SK-N-MC (cell line): ENCODE results near the gene MDM4.

Experiments used
- DNase-seq: peaks from one replicate; pipeline ENCODE4 v3.0.0-alpha.2; 2011; ENCODE audit warnings: low read depth, low spot score
- H3K27ac ChIP-seq: fragments of 200-600 bp; sonication (generic); 2 replicates; pipeline ENCODE4 v1.5.1; 2016; ENCODE audit warnings: mixed run types
- H3K36me3 ChIP-seq: fragments of 200-600 bp; sonication (generic); 2 replicates; pipeline ENCODE4 v1.6.1; 2017; ENCODE audit warnings: antibody characterized with exemption, low read length, mixed read lengths; ENCODE audit not compliant: insufficient read depth
- H3K4me3 ChIP-seq: fragments of 200-600 bp; sonication (generic); 2 replicates; pipeline ENCODE4 v1.5.1; 2016
- H3K9ac ChIP-seq: fragments of 200-600 bp; sonication (generic); 2 replicates; pipeline ENCODE4 v1.8.0; 2017; ENCODE audit warnings: mixed run types, mixed read lengths; ENCODE audit not compliant: insufficient read length
- H3K9me3 ChIP-seq: fragments of 200-600 bp; sonication (generic); 2 replicates; pipeline ENCODE4 v1.6.1; 2017; ENCODE audit warnings: low read depth, mild to moderate bottlenecking, antibody characterized with exemption, low read length, moderate library complexity, mixed read lengths
- EZH2 ChIP-seq: fragments of 200-600 bp; sonication (generic); IDR thresholded peaks from one replicate; pipeline ENCODE4 v1.6.1; 2017; ENCODE audit warnings: antibody characterized with exemption
- FOXP2 ChIP-seq: optimal IDR thresholded peaks from 2 replicates; pipeline ENCODE3; 2011; ENCODE audit warnings: mild to moderate bottlenecking, moderate library complexity; ENCODE audit not compliant: insufficient read depth; ENCODE audit errors: extremely low read length, control extremely low read depth
- POLR2AphosphoS5 ChIP-seq: IDR thresholded peaks from 2 replicates; pipeline ENCODE4 v1.6.1; 2012; ENCODE audit warnings: mild to moderate bottlenecking, low read depth, low read length, borderline replicate concordance

Gene MDM4

DNA sequence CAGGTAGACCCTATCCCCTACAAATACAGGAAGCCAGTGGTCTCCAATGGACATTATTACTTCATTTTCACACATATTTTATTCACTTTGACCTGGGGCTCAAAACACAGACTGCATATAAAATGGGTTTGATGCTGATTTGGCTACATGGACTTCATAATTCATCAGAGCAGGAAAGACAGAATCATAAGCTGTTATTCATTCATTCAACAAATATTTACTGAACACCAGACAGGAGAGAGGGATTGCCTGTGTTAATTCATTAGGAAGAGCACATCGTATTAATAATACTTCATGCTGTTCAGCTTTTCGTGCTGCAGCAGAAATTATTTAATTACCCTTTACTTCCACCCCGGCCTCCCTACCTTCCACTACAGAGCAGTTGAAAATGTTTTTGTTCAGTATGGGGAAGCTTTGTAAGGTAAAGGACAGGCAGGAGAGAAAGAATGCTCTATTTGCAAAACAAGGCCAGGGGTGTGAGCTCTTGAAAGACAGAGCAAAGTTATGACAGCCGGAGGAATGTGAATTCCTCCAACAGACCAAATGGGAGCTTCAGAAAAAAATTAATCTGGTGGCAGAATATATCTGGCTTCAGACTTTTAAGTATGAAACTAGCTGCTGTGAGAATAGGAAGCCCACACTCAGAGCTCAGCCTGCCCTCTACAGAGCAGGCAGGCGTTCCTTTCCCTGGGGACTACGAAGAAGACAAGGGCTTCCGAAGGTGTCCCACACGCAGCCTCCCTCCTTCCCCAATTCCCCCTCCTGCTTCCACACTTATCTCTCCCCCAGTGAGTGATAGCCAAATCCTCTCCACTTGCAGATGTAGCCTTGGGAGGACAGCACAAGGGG is 58.0 kb downstream of the MDM4 start:
- DNase-seq: no peak
- TF ChIP-seq FOXP2 (no peak), EZH2 (no peak), POLR2AphosphoS5 (no peak)
- H3K4me3 ChIP-seq: no peak overlapping the region
- no peak overlapping the region for H3K27ac ChIP-seq
- H3K9me3 ChIP-seq: no peaks in the 10 kb centered on the region
- no peak overlapping the region for H3K9ac ChIP-seq
- H3K36me3 ChIP-seq: no peaks in the 10 kb centered on the region

DNA sequence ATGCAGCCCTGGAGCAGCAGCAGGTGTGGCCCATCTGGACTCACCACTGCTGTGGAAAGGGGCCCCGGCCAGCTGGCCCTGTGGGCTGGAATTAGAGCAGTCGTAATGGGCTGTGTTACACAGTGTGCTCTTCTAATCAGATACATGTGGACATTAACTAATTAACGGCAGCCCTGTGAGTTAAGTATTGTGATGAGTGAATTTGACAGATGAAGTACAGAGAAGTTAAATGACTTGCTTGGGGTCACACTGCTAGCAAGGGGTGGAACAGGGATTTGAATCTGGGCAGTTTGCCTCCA is 58.6 kb downstream of the MDM4 start:
- H3K36me3 ChIP-seq: no peaks in the 10 kb centered on the region
- TF ChIP-seq EZH2: no peak
- TF ChIP-seq FOXP2: no peak
- no peak for TF ChIP-seq POLR2AphosphoS5
- no peak for DNase-seq
- H3K9me3 ChIP-seq: no peaks in the 10 kb centered on the region
- H3K9ac ChIP-seq: no peak overlapping the region
- no peak overlapping the region for H3K27ac ChIP-seq
- no peak overlapping the region for H3K4me3 ChIP-seq

DNA sequence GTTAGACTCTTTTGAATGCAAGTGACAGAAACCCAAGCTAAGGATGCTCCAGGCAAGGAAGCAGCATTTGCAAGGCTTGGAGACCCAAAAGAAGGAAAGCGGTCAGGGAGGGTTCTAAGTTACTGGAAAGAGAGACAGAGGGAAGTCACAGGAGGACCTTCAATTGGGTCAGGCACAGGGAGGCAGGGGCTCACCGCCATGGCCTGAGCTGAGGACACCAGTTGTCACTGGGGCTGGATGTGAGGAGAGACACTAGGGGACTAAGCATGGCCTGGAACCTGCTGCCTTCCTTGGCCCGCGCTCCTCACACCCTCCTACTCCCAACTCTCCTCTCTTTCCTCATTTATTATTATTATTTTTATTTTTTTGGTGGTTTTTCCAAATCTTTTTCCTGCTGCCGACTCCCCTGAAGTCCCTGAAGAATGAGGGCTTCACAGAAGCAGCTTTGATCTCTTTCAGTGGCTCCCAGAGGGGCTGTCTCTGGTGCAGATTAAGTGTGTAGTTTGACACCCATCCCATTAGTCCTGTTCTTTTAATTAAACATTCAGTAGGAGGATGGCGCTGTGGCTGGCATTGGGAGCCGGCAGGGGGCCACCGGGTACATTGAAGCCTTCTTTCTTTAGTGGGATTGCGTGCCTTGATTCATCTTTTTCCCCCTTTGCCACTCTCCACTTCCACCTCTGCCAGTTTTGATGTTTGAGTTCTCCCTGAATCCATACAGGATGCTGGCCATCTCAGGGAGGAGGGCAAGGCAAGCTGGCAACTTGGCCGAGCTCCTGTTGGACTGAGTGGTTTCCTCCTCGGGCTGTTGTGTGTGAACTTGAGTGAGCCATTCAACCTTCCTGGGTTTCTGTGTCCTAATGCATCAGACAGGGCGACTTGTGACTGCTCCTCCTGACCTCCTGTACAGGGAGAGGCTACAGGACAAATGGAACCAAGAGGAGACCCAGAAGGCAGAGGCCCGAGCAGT is 59.3 kb downstream of the MDM4 start:
- Histone ChIP-seq H3K27ac (no peak overlapping the region), H3K4me3 (no peak overlapping the region), H3K9me3 (no peaks in the 10 kb centered on the region), H3K36me3 (no peaks in the 10 kb centered on the region), H3K9ac (no peak overlapping the region)
- TF ChIP-seq POLR2AphosphoS5 (no peak), EZH2 (no peak), FOXP2 (no peak)
- DNase-seq: no peak

DNA sequence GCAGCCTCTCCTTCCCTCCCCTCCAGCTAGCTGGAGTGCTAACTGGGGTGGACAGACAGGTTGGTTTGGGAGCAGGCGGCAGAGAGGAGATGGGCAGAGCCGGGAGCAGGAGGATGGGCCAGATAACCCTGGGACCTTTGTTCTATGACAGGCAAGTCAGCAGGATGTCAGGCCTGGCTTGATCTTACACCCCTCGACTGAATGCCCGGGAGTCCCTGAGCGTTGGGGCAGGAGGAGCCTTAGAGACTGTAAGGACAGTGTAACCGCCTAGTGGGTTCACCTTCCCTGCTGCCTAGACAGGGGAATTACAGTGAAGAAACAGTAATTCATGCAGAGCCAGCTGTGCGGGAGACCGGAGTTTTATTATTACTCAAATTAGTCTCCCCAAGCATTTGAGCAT is 60.2 kb downstream of the MDM4 start:
- H3K36me3 ChIP-seq: no peaks in the 10 kb centered on the region
- no peaks in the 10 kb centered on the region for H3K9me3 ChIP-seq
- DNase-seq: no peak
- TF ChIP-seq EZH2 (no peak), POLR2AphosphoS5 (no peak), FOXP2 (no peak)
- no peak overlapping the region for H3K9ac ChIP-seq
- no peak overlapping the region for H3K27ac ChIP-seq
- H3K4me3 ChIP-seq: no peak overlapping the region

DNA sequence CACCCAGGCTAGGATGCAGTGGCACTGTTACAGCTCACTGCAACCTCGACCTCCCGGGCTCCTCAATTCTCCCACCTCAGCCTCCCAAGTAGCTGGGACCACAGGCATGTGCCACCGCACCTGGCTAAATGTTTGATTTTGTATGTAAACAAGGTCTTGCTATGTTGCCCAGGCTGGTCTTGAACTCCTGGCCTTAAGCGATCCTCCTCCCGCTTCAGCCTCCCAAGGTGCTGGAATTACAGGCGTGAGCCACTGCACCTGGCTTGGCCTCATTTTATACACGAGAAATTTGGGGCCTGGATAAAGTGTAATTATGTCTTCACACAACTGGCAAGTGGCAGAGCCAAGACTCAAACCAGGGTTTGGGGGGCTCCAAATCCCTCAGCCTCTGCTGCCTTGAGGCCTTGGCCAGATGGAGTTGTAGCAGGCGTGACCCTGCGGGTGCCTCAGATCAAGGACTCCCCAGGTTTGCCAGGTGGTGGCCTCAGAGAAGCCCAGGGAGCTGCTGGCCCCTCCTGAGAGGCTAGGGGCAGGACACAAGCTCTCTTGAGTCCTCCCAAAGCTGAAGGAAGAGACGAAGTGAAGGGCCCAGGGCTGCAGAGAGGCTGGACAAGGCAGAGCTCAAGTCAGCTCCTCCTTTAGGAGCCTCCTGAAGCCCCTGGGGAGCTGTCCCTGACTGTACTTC is 61.7 kb downstream of the MDM4 start:
- H3K9me3 ChIP-seq: no peaks in the 10 kb centered on the region
- no peak for TF ChIP-seq POLR2AphosphoS5
- no peak for TF ChIP-seq EZH2
- no peak for TF ChIP-seq FOXP2
- H3K36me3 ChIP-seq: no peaks in the 10 kb centered on the region
- DNase-seq: no peak
- H3K9ac ChIP-seq: no peak overlapping the region
- H3K27ac ChIP-seq: no peak overlapping the region
- no peak overlapping the region for H3K4me3 ChIP-seq

DNA sequence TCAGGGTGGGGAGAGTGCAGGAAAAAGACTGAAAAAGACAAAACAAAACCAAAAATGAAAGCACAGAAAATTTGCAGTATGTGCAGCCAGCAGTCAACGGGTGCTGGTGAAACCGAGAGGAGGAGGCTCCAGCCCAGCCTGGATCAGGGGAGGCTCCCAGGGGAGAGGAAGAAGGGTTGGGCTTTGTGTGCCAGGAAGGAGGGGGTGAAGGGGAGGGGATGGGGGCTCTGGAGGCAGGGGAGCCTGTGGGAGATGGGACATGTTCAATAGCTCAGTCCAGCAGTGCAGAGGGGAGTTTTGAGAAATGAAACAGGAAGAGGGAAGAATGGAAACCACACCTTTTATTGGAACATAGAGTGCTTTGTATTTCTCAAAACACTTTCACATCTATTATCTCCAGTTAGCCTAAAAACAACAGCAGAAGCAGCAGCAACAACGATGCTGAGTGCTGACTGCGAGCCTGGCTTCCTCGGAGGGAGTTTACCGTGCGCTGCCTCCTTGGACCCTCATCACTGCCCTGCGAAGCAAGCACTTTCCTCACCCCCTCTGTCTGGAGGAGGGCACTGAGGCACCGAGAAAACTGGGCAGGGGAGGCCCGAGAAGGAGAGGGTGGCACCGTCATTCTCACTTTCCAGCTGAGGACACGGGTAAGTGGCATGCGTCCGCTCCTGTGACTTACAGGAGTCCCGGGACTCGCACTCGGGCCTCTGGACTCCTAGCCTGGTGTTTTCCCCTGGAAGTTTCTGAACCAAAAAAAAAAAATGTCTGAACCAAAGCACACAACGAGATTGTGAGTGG is 62.9 kb downstream of the MDM4 start:
- DNase-seq: no peak
- H3K4me3 ChIP-seq: peak overlapping the region; percentile 9; the same call in 1 of the 2 replicates

DNA sequence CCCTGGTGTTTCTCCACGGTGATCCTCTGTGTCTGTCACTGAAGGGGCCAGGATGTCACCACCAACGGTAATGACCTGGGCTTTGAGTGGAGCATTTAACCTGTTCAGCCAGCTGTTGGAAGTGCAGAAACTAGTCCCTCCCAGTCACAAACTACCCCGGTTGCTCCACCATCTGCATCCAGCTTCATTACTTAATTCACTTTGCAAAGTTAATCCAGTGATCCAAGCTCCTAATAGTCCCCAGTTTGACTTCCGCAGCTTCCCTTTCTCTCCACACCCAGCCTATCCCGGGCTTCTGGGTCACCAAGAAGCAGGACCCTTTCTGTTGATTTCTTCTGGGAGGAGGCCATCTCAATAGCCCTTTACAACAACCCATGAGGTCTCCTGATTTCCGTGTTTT is 63.5 kb downstream of the MDM4 start:
- Histone ChIP-seq H3K36me3 (no peaks in the 10 kb centered on the region), H3K27ac (no peak overlapping the region), H3K9ac (no peak overlapping the region), H3K9me3 (no peaks in the 10 kb centered on the region), H3K4me3 (no peak overlapping the region)
- DNase-seq: no peak
- TF ChIP-seq FOXP2 (no peak), POLR2AphosphoS5 (no peak), EZH2 (no peak)

More for the DNA sequence above, 62.9 kb downstream of the MDM4 start:
- Histone ChIP-seq H3K36me3 (no peaks in the 10 kb centered on the region), H3K9me3 (no peaks in the 10 kb centered on the region), H3K9ac (no peak overlapping the region), H3K27ac (no peak overlapping the region)
- TF ChIP-seq EZH2 (no peak), FOXP2 (no peak)

DNA sequence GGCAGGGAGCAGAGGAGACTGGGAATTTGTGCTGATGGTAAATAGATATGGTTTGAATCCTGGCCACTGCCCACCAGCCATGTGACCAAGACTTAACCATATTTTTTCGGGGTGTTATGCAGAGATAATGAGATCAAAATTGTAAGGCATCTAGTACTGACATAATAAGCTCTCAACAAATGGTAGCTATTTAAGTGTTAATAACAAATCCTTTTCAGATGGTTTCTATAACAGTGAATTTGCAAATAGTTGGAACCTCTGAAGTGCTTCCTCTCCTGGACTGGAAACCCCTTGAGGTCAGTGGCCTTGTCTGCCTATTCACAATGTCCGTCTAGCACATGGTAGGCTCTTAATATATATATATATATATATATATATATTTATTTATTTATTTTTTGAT is 64.7 kb downstream of the MDM4 start:
- no peak overlapping the region for H3K4me3 ChIP-seq
- TF ChIP-seq EZH2 (no peak), POLR2AphosphoS5 (no peak), FOXP2 (no peak)
- no peaks in the 10 kb centered on the region for H3K9me3 ChIP-seq
- H3K27ac ChIP-seq: no peak overlapping the region
- H3K36me3 ChIP-seq: no peaks in the 10 kb centered on the region
- DNase-seq: no peak
- H3K9ac ChIP-seq: no peak overlapping the region
